ENCODE measurements around the gene GOPC. TPM values are rescaled to one million over a fixed set of nuclear protein-coding genes. Genes with fewer than 3 reads are reported as not detected.

Gene GOPC
- total RNA-seq, 1 experiment from 2014 or later: 14.1 TPM

GRCh38 chr6:117597755-117598154 is 4.6 kb downstream of the GOPC start:
- DNase-seq: no peak
- H3K9me3 ChIP-seq (ENCODE audit: insufficient read depth, low read depth): peaks cover 11% of the 10 kb centered on the region
- intact Hi-C loops (cut with micrococcal nuclease; ENCODE audit: unreplicated experiment): no loop called here
- no peaks in the 10 kb centered on the region for H3K9me2 ChIP-seq (ENCODE audit: insufficient read depth)
- H3K27me3 ChIP-seq (ENCODE audit: insufficient read depth, low read depth): no peaks in the 10 kb centered on the region
- no peak overlapping the region for H2AFZ ChIP-seq
- ChIA-PET POLR2A (ENCODE audit: unreplicated experiment) (no interaction called here), CTCF (interaction anchor here (0.6 kb wide), 1 partner anchor 195 kb away, joined by 7 read pairs; no protein-coding TSS in a partner anchor)
- no peaks in the 10 kb centered on the region for H3F3A ChIP-seq (ENCODE audit: insufficient read depth, low read depth)
- H3K27ac ChIP-seq: no peak overlapping the region
- no peak overlapping the region for H3K4me2 ChIP-seq
- H3K36me3 ChIP-seq (ENCODE audit: low read depth): peaks cover 36% of the 10 kb centered on the region
- no peaks in the 10 kb centered on the region for H4K20me1 ChIP-seq (ENCODE audit: insufficient read depth)
- no peak overlapping the region for H3K4me3 ChIP-seq
- TF ChIP-seq EZH2 (IDR thresholded peaks at IDR 0.05; ENCODE audit: low read depth): no peak
- no peak for TF ChIP-seq CTCF (conservative IDR thresholded peaks at IDR 0.05)
- H3K79me2 ChIP-seq (ENCODE audit: low read depth): peaks cover 91% of the 10 kb centered on the region
- peaks cover 23% of the 10 kb centered on the region; the same call in 1 of the 2 replicates for H3K4me1 ChIP-seq (replicated peaks; ENCODE audit: insufficient read depth)
- no TSS peak for BruUV-seq (replicated peaks)

GRCh38 chr6:117595099-117595923 is 7.0 kb downstream of the GOPC start:
- peaks cover 35% of the 10 kb centered on the region for H3K36me3 ChIP-seq (ENCODE audit: low read depth)
- H3K9me2 ChIP-seq (ENCODE audit: insufficient read depth): no peaks in the 10 kb centered on the region
- H3K4me3 ChIP-seq: no peak overlapping the region
- ChIA-PET POLR2A (ENCODE audit: unreplicated experiment) (no interaction called here), CTCF (no interaction called here)
- peaks cover 13% of the 10 kb centered on the region; the same call in 1 of the 2 replicates for H3K4me1 ChIP-seq (replicated peaks; ENCODE audit: insufficient read depth)
- H4K20me1 ChIP-seq (ENCODE audit: insufficient read depth): 0 out of 2 replicates have a peak, but pooled peaks cover 7% of the 10 kb centered on the region
- intact Hi-C loops (cut with micrococcal nuclease; ENCODE audit: unreplicated experiment): no loop called here
- H2AFZ ChIP-seq: no peak overlapping the region
- H3K9me3 ChIP-seq (ENCODE audit: insufficient read depth, low read depth): peaks cover 9% of the 10 kb centered on the region
- H3K79me2 ChIP-seq (ENCODE audit: low read depth): peaks cover 84% of the 10 kb centered on the region
- no peak for DNase-seq
- H3K27ac ChIP-seq: no peak overlapping the region
- TF ChIP-seq EZH2 (IDR thresholded peaks at IDR 0.05; ENCODE audit: low read depth) (no peak), CTCF (conservative IDR thresholded peaks at IDR 0.05) (no peak)
- no peaks in the 10 kb centered on the region for H3F3A ChIP-seq (ENCODE audit: insufficient read depth, low read depth)
- BruUV-seq (replicated peaks): no TSS peak
- no peaks in the 10 kb centered on the region for H3K27me3 ChIP-seq (ENCODE audit: insufficient read depth, low read depth)
- no peak overlapping the region for H3K4me2 ChIP-seq

- Histone ChIP-seq H2AFZ (no peak overlapping the region), H3K4me3 (no peak overlapping the region), H3K9me2 (ENCODE audit: insufficient read depth) (no peaks in the 10 kb centered on the region), H3K9me3 (ENCODE audit: insufficient read depth, low read depth) (peaks cover 9% of the 10 kb centered on the region), H3K36me3 (ENCODE audit: low read depth) (peaks cover 24% of the 10 kb centered on the region), H3F3A (ENCODE audit: insufficient read depth, low read depth) (no peaks in the 10 kb centered on the region), H3K27me3 (ENCODE audit: insufficient read depth, low read depth) (no peaks in the 10 kb centered on the region), H4K20me1 (ENCODE audit: insufficient read depth) (0 out of 2 replicates have a peak, but pooled peaks cover 7% of the 10 kb centered on the region), H3K79me2 (ENCODE audit: low read depth) (peaks cover 64% of the 10 kb centered on the region), H3K27ac (no peak overlapping the region), H3K4me2 (no peak overlapping the region), H3K4me1 (replicated peaks; ENCODE audit: insufficient read depth) (no peaks in the 10 kb centered on the region)
- intact Hi-C loops (cut with micrococcal nuclease; ENCODE audit: unreplicated experiment): no loop called here
- no peak for DNase-seq
- no TSS peak for BruUV-seq (replicated peaks)
- ChIA-PET POLR2A (ENCODE audit: unreplicated experiment) (no interaction called here), CTCF (no interaction called here)
- TF ChIP-seq EZH2 (IDR thresholded peaks at IDR 0.05; ENCODE audit: low read depth): no peak
- no peak for TF ChIP-seq CTCF (conservative IDR thresholded peaks at IDR 0.05)
Measured at GRCh38 chr6:117592983-117593759, 9.1 kb downstream of the GOPC start.

Data from PC-9 (cell line).